GM12878 (cell line): Measurements from ENCODE around the gene TGFBRAP1. TPM values are rescaled to one million over a fixed set of nuclear protein-coding genes. Genes with fewer than 3 reads are reported as not detected.

Source experiments
- ATF7 ChIP-seq: fragments of 450-650 bp; IDR thresholded peaks from 2 replicates; pipeline ENCODE4 v1.6.1; 2016; ENCODE audit warnings: low read depth, mild to moderate bottlenecking
- BCL3 ChIP-seq: IDR thresholded peaks from 2 replicates; pipeline ENCODE4 v1.6.1; 2011; ENCODE audit warnings: borderline replicate concordance, low read depth, mild to moderate bottlenecking, moderate library complexity, low read length; ENCODE audit not compliant: insufficient read depth, poor library complexity, severe bottlenecking
- BMI1 ChIP-seq: fragments of 450-650 bp; IDR thresholded peaks from 2 replicates; pipeline ENCODE4 v1.6.1; 2016; ENCODE audit warnings: mild to moderate bottlenecking, moderate library complexity, borderline replicate concordance
- CBFB ChIP-seq: IDR thresholded peaks from 2 replicates; pipeline ENCODE4 v1.6.1; 2016; ENCODE audit warnings: antibody characterized with exemption, low read depth
- CHD1 ChIP-seq: IDR thresholded peaks from 2 replicates; pipeline ENCODE4 v1.6.1; 2012; ENCODE audit warnings: low read depth, low read length, improper control_type of control experiment
- CREB1 ChIP-seq: IDR thresholded peaks from 2 replicates; pipeline ENCODE4 v1.6.1; 2012; ENCODE audit warnings: low read depth, mild to moderate bottlenecking, inconsistent platforms
- KDM1A ChIP-seq: fragments of 200-600 bp; sonication (generic); IDR thresholded peaks from 2 replicates; pipeline ENCODE4 v1.6.1; 2016; ENCODE audit warnings: borderline replicate concordance
- MEF2A ChIP-seq: IDR thresholded peaks from 2 replicates; pipeline ENCODE4 v1.6.1; 2011; ENCODE audit warnings: low read depth, mild to moderate bottlenecking, low read length, moderate library complexity; ENCODE audit not compliant: insufficient read depth
- MEF2B ChIP-seq: fragments of 450-650 bp; IDR thresholded peaks from 2 replicates; pipeline ENCODE4 v1.6.1; 2018; ENCODE audit warnings: mild to moderate bottlenecking, moderate library complexity; ENCODE audit not compliant: partially characterized antibody, poor library complexity, severe bottlenecking
- MTA2 ChIP-seq: fragments of 450-650 bp; IDR thresholded peaks from 2 replicates; pipeline ENCODE4 v1.6.1; 2016; ENCODE audit warnings: low read depth, mild to moderate bottlenecking, moderate library complexity
- MXI1 ChIP-seq: fragments of 150-350 bp; IDR thresholded peaks from 2 replicates; pipeline ENCODE4 v1.6.1; 2011; ENCODE audit warnings: low read depth, mild to moderate bottlenecking, inconsistent platforms, low read length, improper control_type of control experiment
- NFIC ChIP-seq: IDR thresholded peaks from 2 replicates; pipeline ENCODE4 v1.6.1; 2012; ENCODE audit warnings: low read depth, mild to moderate bottlenecking, inconsistent platforms, low read length, moderate library complexity
- NFYB ChIP-seq: IDR thresholded peaks from 2 replicates; pipeline ENCODE4 v1.6.1; 2011; ENCODE audit warnings: low read depth, mild to moderate bottlenecking, low read length, improper control_type of control experiment, moderate library complexity; ENCODE audit not compliant: insufficient read depth
- NR2C1 ChIP-seq: fragments of 450-650 bp; IDR thresholded peaks from 2 replicates; pipeline ENCODE4 v1.6.1; 2017; ENCODE audit warnings: antibody characterized with exemption, mild to moderate bottlenecking, moderate library complexity
- PAX5 ChIP-seq: IDR thresholded peaks from 2 replicates; pipeline ENCODE4 v1.6.1; 2011; ENCODE audit warnings: low read depth, low read length, borderline replicate concordance
- PAX8 ChIP-seq: fragments of 450-650 bp; IDR thresholded peaks from 2 replicates; pipeline ENCODE4 v1.6.1; 2017; ENCODE audit warnings: mild to moderate bottlenecking, moderate library complexity
- PML ChIP-seq: IDR thresholded peaks from 2 replicates; pipeline ENCODE4 v1.6.1; 2012; ENCODE audit warnings: low read length, inconsistent platforms
- RFX5 ChIP-seq: IDR thresholded peaks from 2 replicates; pipeline ENCODE4 v1.6.1; 2011; ENCODE audit warnings: low read depth, low read length, improper control_type of control experiment
- SIX5 ChIP-seq: IDR thresholded peaks from 2 replicates; pipeline ENCODE4 v1.6.1; 2011; ENCODE audit warnings: mild to moderate bottlenecking, low read depth, low read length, moderate library complexity; ENCODE audit not compliant: severe bottlenecking
- SUZ12 ChIP-seq: fragments of 200-600 bp; sonication (generic); IDR thresholded peaks from one replicate; pipeline ENCODE4 v1.6.1; 2018; ENCODE audit warnings: antibody characterized with exemption, mild to moderate bottlenecking; ENCODE audit not compliant: unreplicated experiment
- TCF12 ChIP-seq: IDR thresholded peaks from 2 replicates; pipeline ENCODE4 v1.6.1; 2011; ENCODE audit warnings: low read depth, mild to moderate bottlenecking, low read length
- YBX1 ChIP-seq: fragments of 450-650 bp; IDR thresholded peaks from 2 replicates; pipeline ENCODE4 v1.6.1; 2016; ENCODE audit warnings: antibody characterized with exemption
- polyA plus RNA-seq, 11 experiments: library from polyadenylated mRNA; depleted of rRNA in 4 of 11; unstranded in 6 of 11; stranded (reverse) in 5 of 11; fragments of >200 nt; fragmentation: Nextera tagmentation in 4 of 11; fragmentation: Illumina TruSeq in 1 of 11; extraction: Ambion mirVana in 4 of 11; extraction: Trizol in 1 of 11; gene quantifications; 1 replicate in 1 of 11; 2 replicates in 10 of 11; pipeline versions ENCODE4 v1.2.1 to v1.2.3, GENCODE V29; 2011 to 2016; ENCODE audit warnings: inconsistent platforms in 2 of 11, missing spikeins in 2 of 11, low read depth in 1 of 11
- total RNA-seq, 4 experiments: library from RNA; depleted of rRNA in 3 of 4; stranded (reverse); fragments of >200 nt in 3 of 4; fragmentation: Illumina TruSeq in 1 of 4; extraction: Trizol in 1 of 4; gene quantifications; 2 replicates each; pipeline versions ENCODE4 v1.2.1 to v1.2.3, GENCODE V29; 2013 to 2021
- TF ChIP-seq, protein P1 (sequence below): IDR thresholded peaks from 2 replicates; pipeline ENCODE4 v1.6.1; 2011; ENCODE audit warnings: low read depth, mild to moderate bottlenecking, low read length, moderate library complexity, borderline replicate concordance; ENCODE audit errors: extremely low read depth
- TF ChIP-seq, protein P2 (sequence below): fragments of 450-650 bp; formaldehyde crosslinking; IDR thresholded peaks from 2 replicates; pipeline ENCODE4 v1.4.0; 2020; ENCODE audit warnings: mild to moderate bottlenecking, moderate library complexity

The TGFBRAP1 gene
- total and polyA plus RNA-seq, 10 of the 15 experiments (the other 5 are each of a cell fraction or from before 2014, with no cell fraction given) = 7.9 to 37.4 (median 23.7) TPM

GRCh38 chr2:105315314-105315713, 14.2 kb downstream of the TGFBRAP1 start (continued):
- TF ChIP-seq, protein P1, sequence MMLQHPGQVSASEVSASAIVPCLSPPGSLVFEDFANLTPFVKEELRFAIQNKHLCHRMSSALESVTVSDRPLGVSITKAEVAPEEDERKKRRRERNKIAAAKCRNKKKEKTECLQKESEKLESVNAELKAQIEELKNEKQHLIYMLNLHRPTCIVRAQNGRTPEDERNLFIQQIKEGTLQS = no peak
- TF ChIP-seq BCL3 = peak; percentile 52
- TF ChIP-seq PAX5 = no peak
- no peak for TF ChIP-seq KDM1A
- TF ChIP-seq RFX5 = no peak
- TF ChIP-seq YBX1 = no peak
- no peak for TF ChIP-seq PAX8
- peak; percentile 69 for TF ChIP-seq MEF2B
- peak; percentile 39; the same call in 1 of the 2 replicates for TF ChIP-seq PML
- TF ChIP-seq CBFB = no peak
- no peak for TF ChIP-seq NFYB
- no peak for TF ChIP-seq CHD1
- TF ChIP-seq MTA2 = peak; percentile 90
- no peak for TF ChIP-seq TCF12
- TF ChIP-seq SIX5 = no peak
- TF ChIP-seq, protein P2, sequence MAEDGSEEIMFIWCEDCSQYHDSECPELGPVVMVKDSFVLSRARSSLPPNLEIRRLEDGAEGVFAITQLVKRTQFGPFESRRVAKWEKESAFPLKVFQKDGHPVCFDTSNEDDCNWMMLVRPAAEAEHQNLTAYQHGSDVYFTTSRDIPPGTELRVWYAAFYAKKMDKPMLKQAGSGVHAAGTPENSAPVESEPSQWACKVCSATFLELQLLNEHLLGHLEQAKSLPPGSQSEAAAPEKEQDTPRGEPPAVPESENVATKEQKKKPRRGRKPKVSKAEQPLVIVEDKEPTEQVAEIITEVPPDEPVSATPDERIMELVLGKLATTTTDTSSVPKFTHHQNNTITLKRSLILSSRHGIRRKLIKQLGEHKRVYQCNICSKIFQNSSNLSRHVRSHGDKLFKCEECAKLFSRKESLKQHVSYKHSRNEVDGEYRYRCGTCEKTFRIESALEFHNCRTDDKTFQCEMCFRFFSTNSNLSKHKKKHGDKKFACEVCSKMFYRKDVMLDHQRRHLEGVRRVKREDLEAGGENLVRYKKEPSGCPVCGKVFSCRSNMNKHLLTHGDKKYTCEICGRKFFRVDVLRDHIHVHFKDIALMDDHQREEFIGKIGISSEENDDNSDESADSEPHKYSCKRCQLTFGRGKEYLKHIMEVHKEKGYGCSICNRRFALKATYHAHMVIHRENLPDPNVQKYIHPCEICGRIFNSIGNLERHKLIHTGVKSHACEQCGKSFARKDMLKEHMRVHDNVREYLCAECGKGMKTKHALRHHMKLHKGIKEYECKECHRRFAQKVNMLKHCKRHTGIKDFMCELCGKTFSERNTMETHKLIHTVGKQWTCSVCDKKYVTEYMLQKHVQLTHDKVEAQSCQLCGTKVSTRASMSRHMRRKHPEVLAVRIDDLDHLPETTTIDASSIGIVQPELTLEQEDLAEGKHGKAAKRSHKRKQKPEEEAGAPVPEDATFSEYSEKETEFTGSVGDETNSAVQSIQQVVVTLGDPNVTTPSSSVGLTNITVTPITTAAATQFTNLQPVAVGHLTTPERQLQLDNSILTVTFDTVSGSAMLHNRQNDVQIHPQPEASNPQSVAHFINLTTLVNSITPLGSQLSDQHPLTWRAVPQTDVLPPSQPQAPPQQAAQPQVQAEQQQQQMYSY (CRISPR knock-in tag) = no peak
- no peak for TF ChIP-seq NR2C1
- peak; percentile 43; the same call in 1 of the 2 replicates for TF ChIP-seq BMI1
- TF ChIP-seq NFIC = peak; percentile 99
- TF ChIP-seq SUZ12 = no peak
- TF ChIP-seq ATF7 = peak; percentile 57
- peak; percentile 97 for TF ChIP-seq MEF2A
- no peak for TF ChIP-seq MXI1
- peak; percentile 49; the same call in 1 of the 2 replicates for TF ChIP-seq CREB1
